Measurements from ENCODE around the gene RETN. TPM values are rescaled to one million over a fixed set of nuclear protein-coding genes. Genes with fewer than 3 reads are reported as not detected.

RETN gene
- total and polyA plus RNA-seq, 2 of the 8 experiments (the other 6 are each of a cell fraction or from before 2014, with no cell fraction given): not detected

GRCh38 chr19:7645163-7645562 is 23.7 kb upstream of the RETN start (continued):
- TF ChIP-seq CHD7 (IDR thresholded peaks at IDR 0.05; ENCODE audit: insufficient replicate concordance, low read length) (no peak), CEBPB (IDR thresholded peaks at IDR 0.05; ENCODE audit: low read depth, low read length) (no peak), BRCA1 (IDR thresholded peaks at IDR 0.05; ENCODE audit: low read depth, low read length) (no peak), RNF2 (IDR thresholded peaks at IDR 0.05; ENCODE audit: borderline replicate concordance, low read depth, low read length, missing control alignments, poor library complexity, severe bottlenecking) (no peak)

All from H1 (cell line).